NCI-H460 (cell line): ENCODE results near the gene CD276. TPM values are rescaled to one million over a fixed set of nuclear protein-coding genes. Genes with fewer than 3 reads are reported as not detected.
A peak's percentile ranks its signal among the peaks of the same experiment; 100 is the strongest.
"Not testable (repeated sequence)": the region's sequence is repeated elsewhere in the genome, so short reads cannot be mapped to it uniquely, and the experiment has no call there.

ENCODE experiments used
- DNase-seq: peaks from one replicate; pipeline ENCODE4 v3.0.0-alpha.2; 2016; ENCODE audit warnings: low read depth; ENCODE audit errors: extremely low read depth
- total RNA-seq: library from RNA; depleted of rRNA; stranded (reverse); fragments of >200 nt; shearing (Covaris generic); gene quantifications from 2 replicates; pipeline ENCODE4 v1.2.3, GENCODE V29; 2014

The CD276 gene
- total RNA-seq, 1 experiment from 2014 or later, result 30.2 TPM

DNA sequence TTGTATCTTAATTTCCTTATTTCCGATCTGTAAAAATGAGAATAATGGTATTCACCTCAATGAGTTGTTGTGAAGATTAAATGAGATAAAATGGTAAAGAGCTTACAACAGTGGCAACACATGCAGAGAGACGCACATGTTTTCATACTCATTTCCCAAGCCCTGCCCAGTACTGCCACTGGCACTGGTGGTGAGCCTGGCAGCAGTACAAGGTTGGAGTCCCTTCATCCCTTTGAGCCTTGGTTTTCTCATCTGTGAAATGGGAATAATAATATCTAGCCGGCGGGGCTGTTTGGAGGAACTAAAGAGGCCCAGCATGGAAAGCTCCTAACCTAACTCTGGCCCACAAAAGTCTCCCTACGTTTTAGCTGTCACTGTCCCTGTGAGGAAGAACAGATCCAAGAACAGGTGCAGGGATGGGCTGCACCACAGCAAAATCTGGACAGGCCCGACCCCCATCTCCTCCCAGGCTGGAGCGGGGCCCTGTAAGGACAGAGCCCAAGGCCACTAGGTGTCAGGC, 866 bp upstream of the CD276 start:
- no peak for DNase-seq

- DNase-seq, result no peak
Observed at GRCh38 chr15:73684581-73685455, 635 bp downstream of the CD276 start.

GRCh38 chr15:73685981-73686380, 1.8 kb downstream of the CD276 start:
- DNase-seq, result no peak

DNA sequence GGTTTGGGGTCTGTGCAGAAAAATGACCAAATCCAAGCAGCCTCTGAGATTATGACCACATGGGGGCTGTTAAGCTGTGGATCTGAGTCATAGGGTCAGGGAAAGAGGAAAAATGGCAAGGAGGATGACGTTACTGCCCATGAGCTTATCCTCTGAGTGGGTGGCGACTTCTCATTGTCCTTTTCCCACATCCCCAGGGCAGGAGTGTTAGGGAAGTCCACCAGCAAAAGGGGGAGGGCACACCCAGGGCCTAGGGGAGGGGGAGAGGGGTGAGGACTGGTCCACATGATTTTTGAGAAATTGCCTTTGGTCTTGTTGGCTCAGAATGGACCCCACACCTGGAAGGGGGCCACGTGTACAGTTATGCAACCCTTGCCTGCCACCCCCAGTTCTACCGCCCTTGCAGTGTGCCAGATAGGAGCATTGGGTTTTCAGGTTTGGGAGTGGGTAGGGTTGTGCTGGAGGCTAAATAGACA, 2.6 kb downstream of the CD276 start:
- DNase-seq, result no peak

DNA sequence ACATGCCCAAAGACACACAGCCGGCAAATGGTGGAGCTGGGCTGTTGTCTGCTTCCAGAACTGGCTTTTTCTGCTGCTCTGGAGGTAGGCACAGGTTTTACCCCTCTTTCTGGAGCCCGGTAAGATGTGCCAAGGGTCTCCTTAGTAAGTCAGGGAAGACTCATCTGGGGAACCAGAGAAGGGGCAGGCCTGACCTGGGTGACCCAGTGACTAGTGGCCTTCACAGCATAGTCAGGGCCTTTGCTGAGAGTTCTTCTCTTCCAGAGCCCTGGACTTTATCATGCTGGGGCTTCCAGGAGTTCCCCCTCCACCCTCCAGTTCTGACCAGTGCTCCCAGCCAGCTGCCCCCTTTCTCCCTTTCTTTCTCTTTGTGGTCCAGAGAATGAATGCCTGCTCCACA, 3.2 kb downstream of the CD276 start:
- no peak for DNase-seq

DNA sequence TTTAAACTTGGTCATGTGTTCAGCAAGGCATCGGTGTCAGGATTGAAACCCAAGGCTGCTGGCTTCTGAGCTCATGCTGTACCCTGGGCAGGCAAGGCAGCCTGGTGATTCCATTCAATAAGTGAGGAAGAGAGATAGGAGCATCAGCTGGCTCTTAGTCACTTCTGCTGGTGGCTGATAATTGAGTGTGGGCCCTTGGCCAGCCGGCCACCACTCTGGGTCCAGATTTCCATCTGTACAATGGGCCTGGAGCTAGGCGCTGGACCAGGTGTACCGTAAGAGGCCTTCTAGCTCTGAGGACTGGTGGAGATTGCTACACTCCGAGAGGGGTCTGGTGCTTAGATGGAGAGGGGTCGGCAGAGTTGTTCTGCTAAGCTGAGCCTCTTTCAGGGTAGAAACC, 4.3 kb downstream of the CD276 start:
- DNase-seq, result no peak

- no peak for DNase-seq
Observed at GRCh38 chr15:73691396-73691795, 7.2 kb downstream of the CD276 start.

DNA sequence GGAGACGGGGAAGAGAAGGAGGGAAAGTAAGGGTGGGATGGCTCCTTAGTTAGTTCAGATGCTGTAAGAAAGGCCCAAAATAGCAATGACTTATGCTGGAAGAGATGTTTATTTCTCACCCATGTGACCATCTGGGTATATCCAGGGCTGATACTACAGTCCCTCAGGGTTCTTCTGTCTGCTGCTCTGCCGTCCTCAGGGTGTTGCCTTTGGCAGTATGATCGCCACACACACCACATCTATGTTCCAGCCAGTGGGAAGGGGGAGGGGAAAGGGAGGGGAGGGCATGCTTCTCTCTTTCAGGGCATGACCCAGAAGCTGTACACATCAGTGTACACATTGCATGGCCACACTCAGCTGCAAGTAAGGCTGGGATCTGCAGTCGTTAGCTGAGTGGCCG, 10.2 kb downstream of the CD276 start:
- DNase-seq, result no peak

DNA sequence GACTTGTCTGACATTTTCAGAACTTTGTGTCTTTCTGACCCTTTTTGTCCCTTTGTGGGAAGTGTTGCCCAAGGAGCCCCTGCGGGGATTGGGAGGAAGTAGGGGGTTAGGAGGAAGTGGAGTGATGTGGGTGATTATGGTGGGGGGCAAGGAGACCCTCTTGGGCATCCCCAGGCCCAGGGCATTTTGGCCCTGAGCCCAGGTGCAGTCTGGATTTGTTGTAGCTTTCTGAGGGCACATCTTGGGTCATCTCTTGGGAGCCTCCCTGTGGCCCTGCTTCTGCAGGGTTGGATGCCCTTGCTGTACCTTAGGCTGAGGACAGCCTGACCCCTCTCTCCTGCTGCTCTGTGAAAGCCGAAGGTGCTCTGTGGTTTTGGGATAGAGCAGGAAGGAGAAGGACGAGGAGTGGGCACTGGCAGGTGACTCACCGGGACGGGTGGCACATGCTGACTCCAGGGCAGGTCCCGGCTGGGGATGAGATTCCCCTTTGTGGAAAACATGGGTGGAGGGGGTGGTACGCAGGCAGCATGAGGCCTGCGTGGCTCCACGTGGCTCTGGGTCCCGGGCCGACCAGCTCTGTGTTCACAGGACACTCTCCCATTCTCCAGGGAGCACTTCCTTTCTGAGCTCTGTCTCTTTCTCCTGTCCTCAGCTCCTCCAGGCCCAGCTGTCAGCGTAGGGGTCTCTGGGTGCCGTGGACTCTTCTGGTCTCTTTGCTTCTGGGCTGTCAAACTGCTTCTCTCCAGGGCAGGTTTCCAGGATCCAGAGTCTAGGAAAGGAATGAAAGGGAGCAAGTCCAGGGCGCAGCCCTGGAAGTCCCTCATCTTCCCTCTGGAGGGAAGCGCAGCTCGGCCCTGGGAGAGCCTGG, 11.8 kb downstream of the CD276 start:
- DNase-seq, result no peak

- no peak for DNase-seq
Observed at GRCh38 chr15:73696641-73697001, 12.4 kb downstream of the CD276 start.

DNA sequence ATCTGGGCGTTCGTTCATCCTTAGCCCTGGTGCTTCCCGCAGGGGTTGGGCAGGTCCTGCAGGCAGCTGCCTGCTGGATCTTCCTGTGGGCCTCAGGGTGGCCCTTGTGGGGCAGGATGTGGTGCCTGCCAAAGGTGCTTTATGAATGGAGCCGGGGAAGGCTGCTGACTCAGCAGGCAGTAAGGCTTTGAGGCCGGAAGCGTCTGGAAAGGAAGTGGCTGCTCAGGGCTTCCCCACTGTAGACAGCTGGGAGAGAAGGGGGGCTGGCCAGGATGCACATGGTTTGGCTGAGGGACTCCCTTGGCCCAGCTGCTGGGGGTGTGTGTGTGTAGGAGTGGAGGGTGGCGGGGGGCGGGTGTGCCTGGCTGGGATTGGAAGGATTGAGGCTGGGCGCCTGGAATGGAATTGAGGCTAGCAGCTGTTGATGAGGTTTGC, 12.9 kb downstream of the CD276 start:
- DNase-seq, result no peak

- no peak for DNase-seq
Observed at GRCh38 chr15:73699249-73700040, 15.3 kb downstream of the CD276 start.

- DNase-seq, result peak; percentile 69
Observed at GRCh38 chr15:73700041-73700842, 16.1 kb downstream of the CD276 start.

GRCh38 chr15:73702311-73703239, 18.4 kb downstream of the CD276 start:
- not testable (repeated sequence) for DNase-seq

DNA sequence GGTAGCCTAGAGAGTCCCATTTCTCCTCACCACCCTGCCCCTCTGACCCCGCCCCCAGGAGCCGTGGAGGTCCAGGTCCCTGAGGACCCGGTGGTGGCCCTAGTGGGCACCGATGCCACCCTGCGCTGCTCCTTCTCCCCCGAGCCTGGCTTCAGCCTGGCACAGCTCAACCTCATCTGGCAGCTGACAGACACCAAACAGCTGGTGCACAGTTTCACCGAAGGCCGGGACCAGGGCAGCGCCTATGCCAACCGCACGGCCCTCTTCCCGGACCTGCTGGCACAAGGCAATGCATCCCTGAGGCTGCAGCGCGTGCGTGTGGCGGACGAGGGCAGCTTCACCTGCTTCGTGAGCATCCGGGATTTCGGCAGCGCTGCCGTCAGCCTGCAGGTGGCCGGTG, 19.4 kb downstream of the CD276 start:
- DNase-seq, result not testable (repeated sequence)

GRCh38 chr15:73704142-73704868, 20.1 kb downstream of the CD276 start:
- DNase-seq, result not testable (repeated sequence)

GRCh38 chr15:73704869-73705645, 20.9 kb downstream of the CD276 start:
- peak; percentile 43 for DNase-seq
